A549 (cell line): ENCODE measurements around the gene TXNL4A. TPM values are rescaled to one million over a fixed set of nuclear protein-coding genes. Genes with fewer than 3 reads are reported as not detected.

Source experiments
- ATAC-seq, 2 experiments: fragments of 200-7000 bp in 1 of 2; fragments of >200 bp in 1 of 2; cut with Nextera tagmentation in 1 of 2; cut with Tn5 transposase in 1 of 2; 3 replicates each; pipeline versions ENCODE4 v1.8.0 to v1.9.1; 2018 to 2020; ENCODE audit warnings: mild to moderate bottlenecking in 1 of 2, moderate library complexity in 1 of 2
- CTCF ChIA-PET: fragments of 300-600 bp; sonication (Branson Sonifier 250); formaldehyde crosslinking; extraction: SDS; loops from one replicate; lab custom pipeline; 2021; ENCODE audit warnings: antibody characterized with exemption, inconsistent platforms; lab: Yijun Ruan, JAX
- POLR2A ChIA-PET: fragments of 350-600 bp; formaldehyde crosslinking; extraction: SDS; loops from one replicate; lab custom pipeline; 2021; ENCODE audit warnings: antibody characterized with exemption, inconsistent platforms; lab: Yijun Ruan, JAX
- DNase-seq, 2 experiments: peaks; one replicate each; pipeline versions ENCODE4 v3.0.0 to v3.0.0-alpha.2; 2011 to 2016; ENCODE audit warnings: low read depth in 1 of 2, low spot score in 1 of 2
- FAIRE-seq: peaks from 2 replicates; lab custom pipeline; 2011; peaks lifted over from hg19 to GRCh38; lab: Jason Lieb, UNC
- H3K27ac ChIP-seq, 2 experiments: fragments of >200 bp; sonication (Bioruptor Twin); formaldehyde crosslinking; 3 replicates each; pipeline ENCODE4 v1.5.1; 2016 to 2017
- H3K4me1 ChIP-seq: fragments of >200 bp; sonication (Bioruptor Twin); formaldehyde crosslinking; 3 replicates; pipeline ENCODE4 v1.6.1; 2016
- H3K4me2 ChIP-seq: fragments of >200 bp; sonication (Bioruptor Twin); formaldehyde crosslinking; 3 replicates; pipeline ENCODE4 v1.6.1; 2016
- H3K4me3 ChIP-seq: fragments of >200 bp; sonication (Bioruptor Twin); formaldehyde crosslinking; 3 replicates; pipeline ENCODE4 v1.5.1; 2016
- H3K9me3 ChIP-seq: fragments of >200 bp; sonication (Bioruptor Twin); formaldehyde crosslinking; 3 replicates; pipeline ENCODE4 v1.6.1; 2016
- CBX2 ChIP-seq: fragments of 200-600 bp; sonication (generic); IDR thresholded peaks from 2 replicates; pipeline ENCODE4 v1.6.1; 2016; ENCODE audit warnings: low read depth, mild to moderate bottlenecking, borderline replicate concordance
- CHD2 ChIP-seq: fragments of 150-350 bp; IDR thresholded peaks from 2 replicates; pipeline ENCODE4 v1.6.1; 2014; ENCODE audit warnings: low read length; ENCODE audit not compliant: partially characterized antibody
- CHD4 ChIP-seq: fragments of 200-600 bp; sonication (generic); IDR thresholded peaks from 2 replicates; pipeline ENCODE4 v1.6.1; 2016; ENCODE audit warnings: antibody characterized with exemption, mild to moderate bottlenecking, borderline replicate concordance
- EHF ChIP-seq: fragments of 250-450 bp; sonication (Bioruptor Pico); IDR thresholded peaks from 2 replicates; pipeline ENCODE4 v1.5.0; 2020; ENCODE audit warnings: mild to moderate bottlenecking
- EHMT2 ChIP-seq: fragments of 200-600 bp; sonication (generic); IDR thresholded peaks from 2 replicates; pipeline ENCODE4 v1.6.1; 2016; ENCODE audit warnings: antibody characterized with exemption, low read depth, mild to moderate bottlenecking, moderate library complexity
- ELK1 ChIP-seq: fragments of 150-350 bp; IDR thresholded peaks from 2 replicates; pipeline ENCODE4 v1.6.1; 2014; ENCODE audit warnings: low read depth, mild to moderate bottlenecking, low read length
- ESRRA ChIP-seq: fragments of 150-350 bp; IDR thresholded peaks from 2 replicates; pipeline ENCODE4 v1.6.1; 2014; ENCODE audit warnings: mild to moderate bottlenecking, low read length, borderline replicate concordance
- FOSB ChIP-seq: fragments of 250-450 bp; sonication (Bioruptor Pico); IDR thresholded peaks from 2 replicates; pipeline ENCODE4 v1.5.0; 2020; ENCODE audit warnings: mild to moderate bottlenecking, moderate library complexity
- GATA3 ChIP-seq: IDR thresholded peaks from 2 replicates; pipeline ENCODE4 v1.6.1; 2012; ENCODE audit warnings: borderline replicate concordance
- HMGXB4 ChIP-seq: fragments of 250-450 bp; sonication (Bioruptor Pico); IDR thresholded peaks from 2 replicates; pipeline ENCODE4 v1.5.0; 2021; ENCODE audit warnings: mild to moderate bottlenecking, moderate library complexity, borderline replicate concordance
- HOXA7 ChIP-seq: fragments of 250-450 bp; sonication (Bioruptor Pico); IDR thresholded peaks from 2 replicates; pipeline ENCODE4 v1.5.0; 2020; ENCODE audit warnings: mild to moderate bottlenecking, moderate library complexity
- HOXB13 ChIP-seq: fragments of 250-450 bp; sonication (Bioruptor Pico); IDR thresholded peaks from 2 replicates; pipeline ENCODE4 v1.5.0; 2020; ENCODE audit warnings: low read depth, mild to moderate bottlenecking, moderate library complexity
- KDM1A ChIP-seq: fragments of 200-600 bp; sonication (generic); IDR thresholded peaks from 2 replicates; pipeline ENCODE4 v1.6.1; 2016; ENCODE audit warnings: low read depth, mild to moderate bottlenecking
- NR3C1 ChIP-seq: fragments of >200 bp; sonication (Bioruptor Twin); formaldehyde crosslinking; IDR thresholded peaks from 3 replicates; pipeline ENCODE4 v1.6.1; 2017
- POLR2A ChIP-seq: IDR thresholded peaks from 2 replicates; pipeline ENCODE4 v1.6.1; 2012; ENCODE audit warnings: mild to moderate bottlenecking, low read length
- REST ChIP-seq: fragments of 200-600 bp; sonication (generic); IDR thresholded peaks from 2 replicates; pipeline ENCODE4 v1.6.1; 2016; ENCODE audit warnings: antibody characterized with exemption, mild to moderate bottlenecking, moderate library complexity
- SMC3 ChIP-seq: fragments of >200 bp; sonication (Bioruptor Twin); formaldehyde crosslinking; IDR thresholded peaks from 3 replicates; pipeline ENCODE4 v1.6.1; 2018; ENCODE audit warnings: inconsistent platforms
- TFCP2L1 ChIP-seq: fragments of 250-450 bp; sonication (Bioruptor Pico); IDR thresholded peaks from 2 replicates; pipeline ENCODE4 v1.5.0; 2021; ENCODE audit warnings: mild to moderate bottlenecking
- USF2 ChIP-seq: fragments of 450-650 bp; IDR thresholded peaks from 2 replicates; pipeline ENCODE4 v1.6.1; 2014; ENCODE audit warnings: antibody characterized with exemption
- ZC3H11A ChIP-seq: fragments of 450-650 bp; IDR thresholded peaks from 2 replicates; pipeline ENCODE4 v1.6.1; 2014; ENCODE audit warnings: antibody characterized with exemption, mild to moderate bottlenecking
- WGBS: methylation state at CpG from one replicate; pipeline ENCODE4 v1.1.6; 2017; ENCODE audit errors: missing lambda C conversion rate; 5-methylcytosine and 5-hydroxymethylcytosine counted together
- polyA plus RNA-seq, 4 experiments: library from polyadenylated mRNA; depleted of rRNA in 3 of 4; stranded (reverse); fragments of >200 nt; fragmentation: RNase III in 1 of 4; extraction: RNeasy Plus Mini Kit Qiagen cat#74134 plus additional on column Dnase treatment in 1 of 4; gene quantifications; 2 replicates in 3 of 4; 3 replicates in 1 of 4; pipeline ENCODE4 v1.2.3, GENCODE V29; 2011 to 2017

Gene TXNL4A
- polyA plus RNA-seq, 2 of the 4 experiments (the other 2 are of a cell fraction): 99.6 to 139 TPM

GRCh38 chr18:79938196-79938595 is 50.2 kb downstream of the TXNL4A start (continued):
- TF ChIP-seq ELK1 (no peak), CHD2 (no peak), HOXB13 (CRISPR knock-in tag) (no peak), CBX2 (no peak), GATA3 (no peak), TFCP2L1 (CRISPR knock-in tag) (no peak)

GRCh38 chr18:79937103-79937860 is 51.1 kb downstream of the TXNL4A start:
- FAIRE-seq: no peak
- CTCF ChIA-PET: interaction anchor here (1.1 kb wide), 1 partner anchor 13 kb away, joined by 3 read pairs; no protein-coding TSS in a partner anchor

More at GRCh38 chr18:79937103-79937860, 51.1 kb downstream of the TXNL4A start:
- DNase-seq (no peak), ATAC-seq (no peak)
- Histone ChIP-seq H3K4me1 (no peaks in the 10 kb centered on the region), H3K4me3 (no peak overlapping the region), H3K27ac (no peak overlapping the region), H3K9me3 (peaks cover 13% of the 10 kb centered on the region; the same call in 1 of the 3 replicates), H3K4me2 (no peak overlapping the region)
- POLR2A ChIA-PET: no interaction called here
- no peak for TF ChIP-seq CHD4
- no peak for TF ChIP-seq ESRRA
- TF ChIP-seq HMGXB4 (CRISPR knock-in tag): no peak
- TF ChIP-seq SMC3: no peak
- no peak for TF ChIP-seq FOSB (CRISPR knock-in tag)
- TF ChIP-seq CHD2: no peak
- no peak for TF ChIP-seq NR3C1
- no peak for TF ChIP-seq HOXA7 (CRISPR knock-in tag)
- no peak for TF ChIP-seq HOXB13 (CRISPR knock-in tag)
- TF ChIP-seq USF2: no peak
- TF ChIP-seq REST: no peak
- no peak for TF ChIP-seq KDM1A
- TF ChIP-seq EHMT2: no peak
- TF ChIP-seq ZC3H11A: no peak
- no peak for TF ChIP-seq EHF (CRISPR knock-in tag)
- no peak for TF ChIP-seq POLR2A
- 92% methylated on average over 24 of the region's 25 CpGs for WGBS
